GM12801 (cell line): ENCODE data around the gene SERPINA6.

Source experiments
- TF ChIP-seq, protein P1 (sequence below): IDR thresholded peaks from one replicate; pipeline ENCODE4 v1.5.1; 2011; ENCODE audit warnings: control low read depth; ENCODE audit not compliant: insufficient read length; ENCODE audit errors: extremely low read depth

Gene SERPINA6

DNA sequence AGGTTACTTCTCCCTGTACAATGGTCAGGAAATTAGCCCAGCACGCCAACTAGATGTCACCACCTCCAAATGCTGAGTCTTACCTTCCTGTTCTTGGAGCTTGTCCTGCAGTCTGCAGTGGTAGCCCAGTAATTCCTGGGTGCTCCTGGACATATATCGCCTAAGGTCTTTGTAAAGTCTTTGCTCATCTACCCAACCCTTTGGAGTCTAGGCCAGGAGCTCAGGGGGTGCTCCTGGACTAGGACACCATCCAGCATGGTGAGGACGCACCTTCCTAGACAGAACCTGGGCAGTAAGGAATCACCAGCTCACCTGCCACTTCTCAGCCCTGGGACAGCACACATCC, 30.6 kb downstream of the SERPINA6 start:
- TF ChIP-seq, protein P1, sequence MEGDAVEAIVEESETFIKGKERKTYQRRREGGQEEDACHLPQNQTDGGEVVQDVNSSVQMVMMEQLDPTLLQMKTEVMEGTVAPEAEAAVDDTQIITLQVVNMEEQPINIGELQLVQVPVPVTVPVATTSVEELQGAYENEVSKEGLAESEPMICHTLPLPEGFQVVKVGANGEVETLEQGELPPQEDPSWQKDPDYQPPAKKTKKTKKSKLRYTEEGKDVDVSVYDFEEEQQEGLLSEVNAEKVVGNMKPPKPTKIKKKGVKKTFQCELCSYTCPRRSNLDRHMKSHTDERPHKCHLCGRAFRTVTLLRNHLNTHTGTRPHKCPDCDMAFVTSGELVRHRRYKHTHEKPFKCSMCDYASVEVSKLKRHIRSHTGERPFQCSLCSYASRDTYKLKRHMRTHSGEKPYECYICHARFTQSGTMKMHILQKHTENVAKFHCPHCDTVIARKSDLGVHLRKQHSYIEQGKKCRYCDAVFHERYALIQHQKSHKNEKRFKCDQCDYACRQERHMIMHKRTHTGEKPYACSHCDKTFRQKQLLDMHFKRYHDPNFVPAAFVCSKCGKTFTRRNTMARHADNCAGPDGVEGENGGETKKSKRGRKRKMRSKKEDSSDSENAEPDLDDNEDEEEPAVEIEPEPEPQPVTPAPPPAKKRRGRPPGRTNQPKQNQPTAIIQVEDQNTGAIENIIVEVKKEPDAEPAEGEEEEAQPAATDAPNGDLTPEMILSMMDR, result no peak

DNA sequence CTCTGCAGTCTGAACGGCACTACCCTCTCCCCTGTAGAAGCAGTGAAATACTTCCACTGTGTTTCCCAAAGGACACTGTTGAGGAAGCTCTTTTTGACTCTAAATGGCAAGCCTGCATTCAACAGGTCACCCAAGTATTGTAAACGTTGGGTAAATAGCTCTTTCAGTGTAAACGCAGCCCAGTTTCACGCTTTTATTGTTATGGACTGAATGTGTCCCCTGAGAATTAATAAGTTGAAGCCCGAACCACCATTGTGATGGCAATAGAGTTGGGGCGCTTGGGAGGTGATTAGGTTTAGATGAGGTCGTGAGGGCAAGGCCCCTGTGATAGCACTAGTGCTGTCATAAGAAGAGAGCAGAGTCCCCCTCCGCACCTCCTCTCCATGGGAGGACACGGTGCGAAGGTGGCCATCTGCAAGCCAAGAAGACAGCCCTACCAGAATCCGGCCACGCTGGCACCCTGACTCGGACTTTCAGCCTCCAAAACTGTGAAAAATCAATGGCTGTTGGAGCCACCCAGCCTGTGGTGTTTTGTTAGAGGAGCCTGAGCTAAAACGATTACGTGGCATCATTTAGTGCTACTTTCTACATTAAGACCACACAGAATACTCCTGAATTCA, 31.1 kb downstream of the SERPINA6 start:
- TF ChIP-seq, protein P1, result no peak

DNA sequence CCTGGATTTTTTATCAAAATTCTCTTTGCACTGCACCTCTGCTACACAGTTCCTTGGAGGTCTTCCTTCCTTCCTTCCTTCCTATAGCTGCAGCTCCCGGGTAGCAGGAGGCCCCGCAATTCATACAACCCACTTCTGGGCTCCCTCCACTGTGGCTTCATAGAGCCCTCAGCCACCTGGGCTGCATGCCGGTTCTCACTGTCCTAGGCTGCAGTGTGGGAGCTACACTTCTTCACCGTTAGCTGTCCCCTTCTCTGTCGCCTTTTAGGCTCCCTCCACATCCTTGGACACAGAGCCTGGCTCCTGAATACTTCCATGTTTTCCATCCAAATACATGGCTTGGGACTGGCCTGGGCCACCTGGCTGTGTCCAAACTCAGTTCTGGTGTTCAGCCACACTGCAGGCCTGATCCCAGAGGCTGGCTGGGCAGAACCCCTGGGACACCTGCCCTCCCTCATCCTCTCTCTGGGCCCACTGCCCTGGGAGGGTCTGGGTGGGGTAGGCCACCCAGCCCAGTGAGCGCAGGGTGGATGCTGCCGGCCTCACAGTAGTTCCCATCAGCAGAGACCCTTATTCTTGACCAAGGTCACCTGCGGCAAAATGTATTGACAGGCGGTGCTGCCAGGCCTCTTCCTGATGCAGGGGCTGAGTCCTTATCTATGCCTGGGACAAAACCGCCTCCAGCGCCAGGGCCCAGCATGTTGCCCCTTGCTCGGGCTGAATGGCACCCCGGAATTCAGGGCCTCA, 31.8 kb downstream of the SERPINA6 start:
- TF ChIP-seq, protein P1, result no peak

DNA sequence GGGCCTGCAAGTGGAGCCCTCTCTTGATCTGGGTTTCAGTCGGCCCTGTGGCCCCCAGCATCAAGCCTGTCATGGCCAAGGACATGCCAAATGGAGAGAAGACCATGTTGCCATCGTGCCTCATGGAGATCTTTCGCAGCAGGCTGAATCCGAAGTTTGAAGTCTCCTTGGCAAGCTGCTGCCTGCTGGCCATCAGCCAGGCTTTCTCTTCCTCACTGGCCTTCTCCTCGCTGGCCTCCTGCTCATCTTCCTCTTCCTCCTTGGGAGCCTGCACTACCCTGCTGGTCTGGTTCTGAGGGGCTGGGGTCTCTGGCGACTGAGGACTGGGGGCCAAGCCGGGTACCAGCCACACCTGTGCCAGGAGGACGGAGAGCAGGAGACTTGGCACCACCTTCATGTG, 32.9 kb downstream of the SERPINA6 start:
- TF ChIP-seq, protein P1, result no peak

DNA sequence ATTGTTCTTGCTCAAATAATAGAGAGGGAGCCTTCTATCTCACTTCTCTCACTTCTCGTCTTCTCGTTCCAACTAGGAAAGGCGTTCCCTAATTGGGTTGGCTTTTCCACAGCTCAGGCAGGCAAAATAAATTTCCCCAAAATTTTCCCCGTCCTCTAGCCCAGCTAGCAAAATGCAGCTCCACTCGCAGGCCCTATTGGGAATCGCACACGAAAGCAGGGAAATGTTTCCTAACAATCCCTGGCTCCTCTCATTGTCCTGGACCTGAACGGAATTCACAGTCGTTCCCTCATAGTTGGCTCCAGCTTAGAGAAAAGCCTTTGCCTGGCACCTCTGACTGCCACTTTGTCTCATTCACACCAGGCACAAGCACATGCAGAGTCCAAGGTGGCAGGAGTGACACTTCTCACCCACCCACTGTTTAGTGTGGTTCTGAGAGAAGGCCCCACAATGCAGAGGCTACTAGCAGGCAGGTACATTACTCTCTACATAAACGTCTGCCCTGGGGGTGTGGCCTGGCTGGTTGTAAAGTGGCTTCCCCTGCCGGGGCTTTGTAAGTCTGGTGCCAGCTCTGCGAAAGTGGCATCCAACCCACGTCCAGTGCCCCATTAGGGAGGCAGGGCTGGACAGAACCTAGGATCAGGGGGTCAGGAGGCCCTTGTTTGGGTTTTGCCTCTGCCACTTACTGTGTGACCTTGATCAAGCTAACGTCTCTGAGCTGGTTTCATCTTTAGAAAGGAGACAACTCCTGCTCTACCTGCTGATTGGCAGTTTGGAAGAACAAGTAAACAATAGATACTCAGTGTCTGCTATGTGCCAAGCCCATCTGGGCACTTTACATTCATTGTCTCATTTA, 34.3 kb downstream of the SERPINA6 start:
- TF ChIP-seq, protein P1, result no peak

DNA sequence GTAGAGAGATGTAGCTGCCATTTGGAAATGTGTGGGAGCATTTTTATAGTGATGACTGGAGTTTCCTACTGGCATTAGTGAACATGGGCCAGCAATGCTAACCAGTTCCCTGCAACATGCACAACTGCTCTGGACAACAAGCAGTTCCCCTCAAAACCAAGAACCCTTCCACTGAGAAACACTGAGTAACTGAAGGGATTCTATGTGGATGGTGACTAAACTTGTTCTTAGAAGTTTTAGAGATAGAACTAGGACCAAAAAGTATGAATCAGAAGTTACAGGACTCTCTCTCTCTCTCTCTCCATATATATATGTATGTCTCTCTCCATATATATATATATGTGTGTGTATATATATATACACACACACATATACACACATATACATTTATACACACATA, 38.0 kb downstream of the SERPINA6 start:
- TF ChIP-seq, protein P1, result no peak

DNA sequence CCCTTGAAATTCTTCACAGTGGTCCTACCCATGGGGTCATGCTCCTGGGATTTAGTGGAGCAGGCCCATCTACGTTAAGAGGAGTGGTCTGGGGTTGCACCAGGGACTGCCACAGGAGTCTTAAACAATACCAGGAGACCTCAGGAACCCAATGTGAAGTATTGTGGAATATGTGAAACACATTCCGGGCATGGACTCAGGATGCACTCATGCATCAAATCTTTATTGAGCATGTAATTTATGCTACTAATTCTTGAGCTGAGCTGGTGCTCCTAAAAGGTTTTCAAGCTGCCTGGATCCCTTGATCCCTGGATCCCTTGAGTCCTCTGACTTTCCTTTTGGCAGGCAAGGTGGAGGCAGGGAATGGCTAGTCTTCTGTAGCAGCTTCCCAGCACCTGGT, 38.9 kb downstream of the SERPINA6 start:
- TF ChIP-seq, protein P1, result no peak
